Spleen (tissue), 7 donors: ENCODE measurements around the gene NPIPA1.
"Not testable (repeated sequence)": the region's sequence is repeated elsewhere in the genome, so short reads cannot be mapped to it uniquely, and the experiment has no call there.

ENCODE experiments used
- CTCF ChIP-seq, 11 experiments: fragments of 200-600 bp in 7 of 11; fragments of 450-650 bp in 4 of 11; sonication (generic) in 4 of 11; IDR thresholded peaks in 8 of 11; conservative IDR thresholded peaks in 3 of 11; 1 replicate in 7 of 11; 2 replicates in 4 of 11; pipeline versions ENCODE4 v1.4.0 to v1.8.0; 2016 to 2021; ENCODE audit warnings: antibody characterized with exemption in 11 of 11, inconsistent platforms in 4 of 11, mild to moderate bottlenecking in 1 of 11
- POLR2A ChIP-seq, 3 donors: fragments of 450-650 bp; IDR thresholded peaks; one replicate each; pipeline ENCODE4 v1.5.1; 2017; ENCODE audit warnings: antibody characterized with exemption in 3 of 3, mild to moderate bottlenecking in 1 of 3
- POLR2AphosphoS5 ChIP-seq, 3 donors: sonication (generic); formaldehyde crosslinking; IDR thresholded peaks; one replicate each; pipeline ENCODE4 v1.5.1; 2017; ENCODE audit warnings: antibody characterized with exemption in 3 of 3
- donor health status: DM: no; HTN: no; CAD: no; lungs with moderate emphysema.
- donor health status: DM: no; HTN: no; CAD: no.
- donor health status: DM: no; HTN: no; CAD: no.

DNA sequence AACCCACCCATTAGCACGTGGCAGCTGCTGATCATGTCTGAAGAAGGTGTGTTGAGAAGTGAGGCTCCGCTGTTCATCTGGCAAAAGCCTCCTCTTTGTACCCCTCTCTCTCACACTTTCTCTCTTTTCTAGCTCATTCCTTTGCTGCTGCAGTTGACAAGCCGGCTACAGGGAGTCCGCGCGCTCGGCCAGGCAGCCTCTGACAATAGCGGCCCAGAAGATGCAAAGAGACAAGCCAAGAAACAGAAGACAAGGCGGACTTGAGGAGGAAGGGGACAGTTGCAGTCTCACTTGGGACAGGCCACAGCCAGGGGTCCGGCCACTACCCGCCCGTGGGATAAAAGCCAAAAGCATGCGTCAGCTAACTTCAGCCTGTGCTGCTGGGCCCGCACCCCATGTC, 41.9 kb upstream of the NPIPA1 start:
- not testable (repeated sequence) for TF ChIP-seq CTCF (IDR thresholded peaks at IDR 0.05 in 8 of 11, conservative IDR thresholded peaks at IDR 0.05 in 3 of 11); POLR2A (IDR thresholded peaks at IDR 0.05); POLR2AphosphoS5 (IDR thresholded peaks at IDR 0.05)
